Activated CD8-positive, alpha-beta memory T cell treated with anti-CD3 and anti-CD28 coated beads, Interleukin-2, amount 50 U/mL, for 4 hours (primary cell): ENCODE results near the gene NKX1-1.

Source experiments
- DNase-seq: peaks from one replicate; pipeline ENCODE4 v3.0.0-alpha.2; 2020

NKX1-1 gene

DNA sequence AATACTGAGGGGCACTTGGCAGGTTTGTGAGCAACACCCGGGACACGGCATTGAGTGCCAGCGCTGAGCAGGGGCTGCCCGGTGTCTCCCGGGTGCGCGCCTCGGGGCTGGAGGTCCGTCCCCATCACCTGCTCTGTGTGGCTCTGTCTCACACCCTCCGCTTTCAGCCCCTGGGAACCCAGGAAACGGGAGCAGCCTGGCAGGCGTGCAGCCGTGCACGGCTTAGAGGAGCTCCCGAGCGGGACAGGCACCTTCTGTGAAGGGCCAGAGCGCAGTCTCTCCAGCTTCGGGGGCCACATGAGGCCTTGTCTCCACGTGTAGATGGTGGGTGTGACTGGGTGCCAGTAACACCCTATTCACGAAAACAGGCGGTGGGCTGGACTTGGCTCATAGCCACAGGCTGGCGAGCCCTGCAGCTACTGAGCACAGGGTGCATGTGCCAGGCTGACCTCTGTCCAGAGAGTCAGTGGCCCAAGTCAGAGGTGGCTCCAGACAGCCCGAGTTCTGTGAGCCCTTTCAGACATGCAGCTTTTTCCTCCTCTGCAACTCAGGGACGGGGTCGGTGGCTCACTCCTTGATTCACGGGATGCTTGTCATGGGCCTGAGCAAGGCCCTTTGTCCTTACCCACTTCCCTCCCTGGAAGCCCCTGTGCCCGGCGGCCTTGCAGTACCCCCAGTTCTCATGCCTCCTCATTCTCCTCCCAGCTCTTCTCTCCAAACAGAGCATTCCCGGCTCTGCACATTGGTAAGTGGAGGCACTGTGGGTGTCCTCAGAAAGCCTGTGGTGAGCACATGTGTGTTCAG is 35.7 kb downstream of the NKX1-1 start:
- no peak for DNase-seq

DNA sequence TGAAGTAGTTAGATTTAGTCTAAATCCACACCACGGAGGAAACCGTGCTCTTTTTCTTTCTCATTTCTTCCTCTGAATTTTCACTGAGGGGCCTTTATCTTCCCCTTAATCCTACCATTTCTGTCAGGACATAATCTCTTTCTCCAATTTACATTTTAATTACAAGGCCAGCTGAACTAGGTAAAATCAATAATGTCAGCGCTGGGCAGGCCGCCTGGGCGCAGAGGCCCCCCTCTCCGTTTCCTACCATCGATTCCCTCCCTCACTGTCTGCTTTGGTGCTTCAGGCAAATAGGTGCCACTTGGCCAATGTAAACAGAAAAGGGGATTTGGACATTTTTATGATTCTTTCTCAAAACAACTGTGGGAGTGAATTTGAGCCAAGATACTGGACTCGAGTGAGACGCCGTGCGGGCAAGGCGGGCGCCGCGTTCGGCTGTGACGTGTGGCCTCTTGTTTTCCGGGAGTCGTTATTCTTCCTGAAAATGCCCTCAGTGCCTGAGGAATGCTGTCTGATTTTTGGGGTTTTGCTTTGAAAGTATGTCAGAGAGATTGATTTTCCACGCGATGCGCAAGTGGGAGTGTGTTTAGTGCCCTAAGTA is 36.7 kb downstream of the NKX1-1 start:
- no peak for DNase-seq

DNA sequence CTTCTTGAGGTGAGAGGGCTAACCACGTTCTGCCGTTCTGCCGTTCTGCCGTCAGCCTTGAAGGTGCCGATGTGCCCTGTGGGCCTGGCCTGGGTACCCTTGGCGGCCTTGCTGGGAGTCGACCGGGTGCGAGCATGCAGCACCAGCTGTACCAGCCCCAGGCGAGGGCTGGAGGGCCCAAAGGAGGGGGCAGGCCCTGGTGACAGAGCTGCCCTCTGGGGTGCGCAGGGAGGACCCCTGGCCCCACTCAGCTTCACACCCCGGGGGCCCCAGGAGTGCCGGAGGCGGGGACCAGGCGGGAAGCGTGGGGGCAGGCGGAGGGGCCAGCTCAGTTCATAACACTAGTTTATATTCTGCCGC is 37.2 kb downstream of the NKX1-1 start:
- no peak for DNase-seq

DNA sequence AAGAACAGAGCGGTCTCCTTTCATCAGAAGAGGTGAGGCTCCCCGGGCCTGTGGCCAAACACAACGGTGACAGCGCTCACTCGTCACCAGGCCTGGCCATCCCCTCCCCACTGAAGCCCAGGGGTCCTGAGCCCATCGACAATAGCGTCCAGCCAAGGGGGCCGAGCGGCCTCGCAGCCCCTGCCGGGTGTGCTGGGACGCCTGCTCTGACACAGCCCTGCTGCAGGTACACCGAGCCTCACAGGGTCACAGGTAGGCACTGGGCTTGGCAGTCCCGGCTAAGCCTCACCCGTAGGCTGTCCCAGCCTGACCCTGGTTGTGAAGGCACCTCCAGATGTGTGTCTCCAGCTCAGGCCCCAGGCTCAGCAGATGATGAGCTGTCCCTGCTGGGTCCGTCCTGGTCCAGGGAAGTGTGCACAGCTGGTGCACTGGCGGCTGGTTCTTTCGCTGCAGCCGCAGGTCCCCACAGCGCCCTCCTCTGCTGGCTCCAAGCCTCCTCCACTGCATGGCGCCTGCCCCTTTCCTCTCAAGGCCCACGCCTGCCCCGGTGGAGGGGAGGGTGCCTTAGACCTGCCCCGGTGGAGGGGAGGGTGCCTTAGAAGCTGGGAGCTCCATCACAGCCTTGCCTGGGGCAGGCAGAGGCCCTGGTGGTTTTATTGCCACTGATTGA is 37.7 kb downstream of the NKX1-1 start:
- DNase-seq: no peak

DNA sequence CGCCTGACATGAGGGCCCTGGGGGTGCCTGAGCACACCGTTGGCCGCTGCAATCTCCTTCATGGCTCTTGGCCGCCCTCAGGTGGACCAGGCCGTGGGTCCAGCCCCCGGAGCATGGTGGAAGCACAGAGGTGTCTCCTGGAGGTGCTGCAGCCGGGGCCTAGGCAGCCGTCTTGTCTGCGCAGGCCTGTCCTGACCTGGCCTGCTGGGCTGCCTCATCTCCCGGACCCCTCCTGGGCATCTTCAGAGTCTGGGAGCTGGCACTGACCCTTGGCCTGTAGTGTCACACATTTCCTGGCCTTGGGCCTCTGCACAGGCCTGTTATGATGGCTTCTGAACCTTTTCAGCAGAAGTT is 38.3 kb downstream of the NKX1-1 start:
- DNase-seq: no peak

DNA sequence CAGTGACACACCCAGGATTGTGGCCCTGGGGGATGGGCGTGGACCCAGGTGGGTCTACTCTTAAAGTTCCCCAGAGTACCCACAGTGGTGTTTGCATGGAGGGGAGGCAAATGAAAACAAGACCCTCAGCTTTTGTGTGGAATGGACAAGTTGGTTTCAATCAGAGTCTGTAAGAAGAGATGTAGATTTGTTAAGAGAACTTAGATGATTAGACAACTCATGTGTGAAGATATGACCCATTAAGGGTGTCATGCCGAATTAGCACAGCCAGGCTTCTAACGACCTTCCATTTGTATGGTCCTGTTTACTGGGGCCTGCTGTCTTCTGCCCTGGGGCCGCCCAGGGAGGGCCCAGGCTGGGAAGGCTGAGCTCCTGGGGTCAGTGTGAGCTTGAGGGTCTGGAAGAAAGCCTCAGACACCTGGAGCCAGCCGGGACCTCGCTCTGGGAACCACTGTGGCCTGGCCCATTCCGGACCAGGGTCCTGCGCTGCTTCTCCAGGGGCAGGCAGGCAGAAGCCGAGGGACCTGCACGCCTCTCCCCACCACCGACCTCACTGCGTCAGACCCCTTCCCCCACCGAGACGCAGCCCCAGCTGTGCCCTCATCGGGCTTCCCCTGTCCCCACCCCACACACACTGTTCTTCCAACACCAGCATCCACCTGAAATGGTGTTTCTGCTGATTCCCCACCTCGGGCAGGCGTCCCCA is 38.9 kb downstream of the NKX1-1 start:
- DNase-seq: no peak

DNA sequence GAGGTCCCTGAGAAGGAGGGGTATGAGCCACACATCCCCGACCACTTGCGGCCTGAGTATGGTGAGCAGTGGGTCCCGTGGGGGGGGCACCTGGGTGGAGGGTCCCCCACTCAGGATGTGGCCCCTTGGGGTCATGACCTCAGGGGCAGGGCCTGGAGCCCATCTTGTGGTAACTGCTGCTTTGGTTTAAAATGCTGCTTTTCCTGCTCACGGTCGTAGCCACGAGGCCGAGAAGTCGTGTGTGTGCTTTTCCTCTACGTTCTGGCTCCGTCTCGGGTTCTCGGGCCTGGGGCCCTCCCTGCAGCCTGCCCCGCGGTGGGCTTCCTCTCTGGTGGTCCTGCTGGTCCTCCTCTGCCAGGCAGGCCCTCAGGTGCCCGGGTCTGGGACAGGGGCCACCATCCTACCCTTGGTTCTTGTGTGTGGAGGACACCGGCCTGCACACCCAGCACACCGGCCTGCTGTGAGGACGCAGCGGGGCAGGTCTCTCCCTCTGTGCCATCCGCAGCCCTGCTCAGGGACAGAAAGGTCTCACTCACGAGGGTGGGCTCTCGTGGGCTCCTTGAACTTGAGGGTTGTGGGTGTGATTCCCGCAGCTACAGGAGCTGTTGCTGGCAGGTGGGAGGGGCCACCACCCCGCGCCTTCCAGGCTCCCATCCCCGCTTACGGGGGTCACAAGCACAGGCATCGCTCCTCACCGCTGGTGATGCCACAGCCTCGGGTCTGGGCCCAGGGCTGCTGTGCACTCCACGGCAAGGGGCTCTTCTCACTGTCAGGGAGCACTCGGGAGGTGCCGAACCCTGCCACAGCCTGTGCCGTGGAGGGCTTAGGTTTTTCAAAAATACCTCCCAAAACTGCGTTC is 39.6 kb downstream of the NKX1-1 start:
- DNase-seq: no peak

DNA sequence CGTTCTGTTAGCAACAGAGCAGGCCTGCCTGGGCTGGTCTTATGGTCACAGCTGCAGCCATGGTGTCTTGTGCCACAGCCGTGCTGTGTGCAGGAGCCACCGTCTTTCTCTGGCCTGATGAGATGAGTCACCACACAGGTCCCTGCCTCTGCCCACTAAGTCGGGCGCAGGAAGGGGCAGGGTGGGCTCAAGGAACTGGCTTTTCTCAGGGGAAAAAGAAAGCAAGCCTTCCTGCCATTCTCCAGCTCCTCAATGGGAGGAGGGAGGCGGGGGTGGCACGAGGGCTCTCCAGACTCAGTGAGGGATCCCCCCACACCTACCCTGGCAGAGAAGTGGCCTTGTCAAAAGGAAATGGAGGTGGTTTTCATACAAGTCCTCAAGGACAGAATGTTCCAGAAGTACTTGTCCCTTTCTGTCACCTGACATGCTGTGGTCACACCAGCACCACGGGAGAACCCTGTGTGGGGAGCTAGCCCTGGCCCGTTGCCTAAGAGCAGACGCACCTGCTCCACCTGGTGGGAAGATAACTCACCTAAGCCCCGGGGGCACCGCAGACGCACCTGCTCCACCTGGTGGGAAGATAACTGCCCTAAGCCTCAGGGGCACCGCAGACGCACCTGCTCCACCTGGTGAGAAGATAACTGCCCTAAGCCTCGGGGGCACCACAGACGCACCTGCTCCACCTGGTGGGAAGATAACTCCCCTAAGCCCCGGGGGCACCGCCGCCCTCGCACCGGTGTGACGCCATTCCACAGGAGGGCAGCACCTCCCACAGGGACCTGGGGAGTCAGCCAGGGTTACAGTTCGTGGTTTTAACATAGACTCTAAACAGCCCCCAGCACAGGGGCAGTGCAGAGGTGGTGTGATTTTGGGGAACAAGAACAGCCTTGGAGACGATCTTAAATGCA is 40.7 kb downstream of the NKX1-1 start:
- no peak for DNase-seq

DNA sequence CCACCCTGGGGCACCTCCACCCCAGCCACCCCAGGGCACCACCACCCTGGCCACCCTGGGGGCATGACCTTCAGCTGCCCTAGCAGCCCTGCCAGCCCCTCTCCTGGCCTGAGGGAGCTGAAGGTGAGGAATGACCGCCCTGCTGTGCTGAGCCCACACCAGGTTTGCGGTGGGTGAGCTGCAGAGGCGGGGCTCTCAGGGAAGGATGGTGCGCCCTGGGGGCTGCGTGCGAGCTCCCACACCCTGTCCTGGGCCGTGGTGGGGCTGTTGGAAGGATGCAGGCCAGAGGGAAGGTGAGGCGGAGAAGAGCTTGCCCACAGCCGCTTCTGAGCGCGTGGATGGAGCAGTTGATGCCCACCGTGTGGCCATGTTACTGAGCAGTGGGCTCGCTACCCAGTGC is 41.5 kb downstream of the NKX1-1 start:
- no peak for DNase-seq

DNA sequence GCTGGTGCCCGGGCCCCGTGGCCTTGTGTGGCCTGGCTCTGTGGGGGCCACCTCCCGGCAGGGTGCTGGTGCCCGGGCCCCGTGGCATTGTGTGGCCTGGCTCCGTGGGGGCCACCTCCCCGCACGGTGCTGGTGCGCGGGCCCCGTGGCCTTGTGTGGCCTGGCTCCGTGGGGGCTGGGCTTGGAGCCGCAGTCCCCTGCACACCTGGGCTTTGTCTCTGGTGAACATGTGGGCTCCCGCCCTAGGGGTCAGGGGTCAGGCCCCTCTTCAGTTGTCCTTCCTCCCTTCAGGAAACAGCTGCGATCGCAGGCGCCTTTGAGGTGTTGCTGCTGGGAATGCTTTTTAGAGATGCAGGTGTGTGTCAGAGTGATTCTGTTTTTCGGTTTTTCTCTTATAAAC is 42.0 kb downstream of the NKX1-1 start:
- no peak for DNase-seq

DNA sequence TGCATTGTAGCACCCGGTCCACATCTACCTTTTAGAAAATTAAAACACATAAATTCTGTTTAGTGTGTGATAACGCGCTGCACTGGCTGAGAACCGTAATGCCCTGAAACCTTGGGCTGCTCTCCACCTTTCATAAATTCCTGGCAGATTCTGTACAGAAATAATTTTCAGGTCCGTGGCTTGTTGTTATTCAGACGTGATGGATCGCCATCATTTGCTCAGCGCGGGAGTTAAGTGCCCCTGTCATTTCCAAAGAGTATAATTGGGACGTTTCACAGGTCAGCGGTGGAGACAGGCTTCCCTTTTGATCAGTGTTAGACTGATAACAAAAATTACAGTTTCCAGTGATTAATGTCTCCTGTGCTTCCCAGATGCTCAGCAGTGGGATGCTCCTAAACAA is 42.7 kb downstream of the NKX1-1 start:
- DNase-seq: no peak

DNA sequence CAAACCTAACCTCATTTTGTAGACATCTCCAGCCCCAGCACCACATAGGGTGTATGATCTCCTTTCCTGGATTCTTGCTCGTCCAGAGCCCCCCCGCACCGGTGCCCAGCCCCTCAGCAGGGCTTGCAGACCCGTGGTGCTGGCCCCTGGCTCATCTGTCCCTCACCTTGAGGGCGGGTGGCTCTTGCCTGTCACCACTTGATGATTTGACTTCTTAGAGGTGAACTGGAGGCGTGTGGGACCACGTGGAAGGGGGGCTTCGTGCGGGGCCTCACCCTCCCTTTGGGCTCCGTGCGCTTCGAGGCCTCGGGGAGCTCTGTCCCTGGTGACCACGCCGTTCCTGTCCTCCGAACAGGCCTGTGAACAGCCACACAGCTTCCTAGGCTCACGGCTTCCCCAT is 43.7 kb downstream of the NKX1-1 start:
- no peak for DNase-seq

DNA sequence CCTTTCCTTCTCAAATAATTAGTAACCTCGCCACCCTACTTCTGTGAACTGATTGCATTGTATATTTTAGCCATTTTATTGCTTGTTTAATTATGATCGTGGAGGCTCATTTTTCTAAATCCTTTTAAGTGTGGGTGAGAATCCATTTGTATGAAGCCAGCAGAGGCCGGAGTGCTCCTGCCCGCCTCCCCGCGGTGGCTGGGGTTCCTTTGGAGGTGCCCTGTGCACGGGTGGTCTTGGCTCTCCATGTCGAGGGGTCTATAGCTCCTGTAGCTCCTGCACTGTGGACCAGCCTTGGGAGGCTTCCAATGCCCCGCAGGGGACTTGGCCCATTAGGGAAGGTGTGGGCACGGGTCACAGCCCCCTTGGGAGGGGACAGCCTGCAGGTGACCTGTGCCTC is 44.2 kb downstream of the NKX1-1 start:
- DNase-seq: no peak

DNA sequence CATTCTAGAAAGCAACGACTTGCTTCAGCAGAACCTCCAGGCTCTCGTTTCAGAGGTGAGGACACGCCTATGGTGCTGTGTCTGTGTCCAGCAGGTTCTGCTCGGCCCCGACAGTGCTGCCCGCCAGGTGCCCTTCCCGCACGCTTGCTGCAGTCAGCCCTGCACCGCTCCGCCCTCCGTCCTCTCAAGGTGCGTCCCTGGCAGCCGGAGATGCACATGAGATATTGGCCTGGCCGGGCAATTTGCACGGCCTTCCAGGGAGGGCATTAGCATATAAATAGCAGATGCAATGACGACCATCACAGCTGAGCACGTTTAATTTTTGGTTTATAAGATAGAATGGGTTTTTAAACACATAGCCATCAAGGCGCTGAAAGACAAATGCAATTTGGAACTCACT is 44.8 kb downstream of the NKX1-1 start:
- no peak for DNase-seq

DNA sequence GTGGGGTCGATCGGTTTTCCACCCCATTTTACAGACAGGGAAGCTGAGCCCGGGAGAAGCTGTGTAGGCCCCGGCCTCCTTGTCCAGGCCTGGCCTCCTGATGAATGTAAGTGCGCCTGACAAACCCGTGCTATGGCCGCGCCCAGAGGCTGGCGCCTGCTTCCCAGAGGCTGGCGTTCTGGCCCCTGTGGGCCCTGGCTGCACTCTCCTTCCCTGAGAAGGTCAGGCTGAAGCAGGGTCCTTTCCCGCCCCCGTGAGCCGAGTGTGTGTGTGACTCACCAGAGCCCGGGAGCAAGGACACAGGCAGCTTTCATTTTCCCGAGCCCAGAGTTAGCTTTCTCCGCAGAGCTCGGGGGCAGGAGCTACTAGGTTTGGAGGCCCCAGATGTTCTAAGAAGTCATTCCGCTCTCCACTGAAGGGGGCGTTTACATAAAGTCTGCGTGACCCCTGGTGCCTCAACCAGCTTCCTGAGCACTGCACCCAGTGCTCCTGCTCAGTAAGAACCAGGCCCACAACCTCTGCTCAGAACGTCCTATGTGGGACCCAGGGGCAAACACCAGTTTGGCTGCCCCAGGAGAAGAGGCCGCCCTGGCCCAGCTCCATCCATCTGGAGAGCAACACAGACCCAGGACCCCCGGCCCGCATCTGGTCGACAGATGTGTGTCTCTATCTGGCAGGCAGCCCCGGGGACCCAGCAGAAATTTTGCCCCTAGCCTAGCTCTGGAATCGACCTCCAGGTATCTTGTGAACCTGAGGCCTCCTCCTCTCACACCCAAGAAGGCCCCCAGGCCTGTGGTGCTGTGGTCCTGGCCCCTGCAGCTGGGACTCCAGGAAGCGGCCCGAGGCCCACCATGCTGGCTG is 45.6 kb downstream of the NKX1-1 start:
- DNase-seq: no peak

DNA sequence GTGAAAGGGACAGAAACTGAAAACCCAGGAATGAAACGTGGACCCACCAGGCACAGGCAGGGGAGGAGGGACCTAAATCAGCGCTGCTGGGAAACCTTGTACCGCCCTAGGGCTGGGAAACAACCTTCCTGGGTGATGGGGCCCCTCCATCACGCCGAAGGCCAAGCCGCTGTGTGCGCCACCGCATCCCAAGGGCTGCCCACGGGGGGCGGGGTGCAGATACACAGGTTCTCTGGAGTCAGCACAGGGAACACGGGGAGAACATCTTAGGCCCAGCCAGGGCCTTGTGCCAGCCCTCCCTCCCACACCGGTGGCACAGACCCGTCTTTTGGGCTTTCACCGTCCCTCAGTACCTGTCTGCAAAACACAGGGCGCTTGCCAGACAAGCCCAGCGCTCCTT is 46.3 kb downstream of the NKX1-1 start:
- DNase-seq: no peak

DNA sequence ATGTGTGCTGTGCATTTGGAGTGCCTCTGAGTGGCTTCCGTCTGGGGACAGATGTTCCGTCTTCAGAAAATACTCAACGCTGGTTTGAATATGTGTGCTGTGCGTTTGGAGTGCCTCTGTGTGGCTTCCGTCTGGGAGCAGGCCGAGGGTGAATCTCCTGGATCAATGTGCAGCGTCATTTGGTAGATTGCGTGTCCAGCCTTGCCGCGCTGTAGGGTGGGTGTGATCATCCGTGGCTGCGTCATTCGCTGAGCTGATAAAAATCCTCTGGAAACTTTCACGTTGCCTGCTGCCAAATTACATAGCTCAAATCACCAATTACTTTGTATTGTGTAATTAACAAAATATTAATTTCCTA is 47.1 kb downstream of the NKX1-1 start:
- no peak for DNase-seq

DNA sequence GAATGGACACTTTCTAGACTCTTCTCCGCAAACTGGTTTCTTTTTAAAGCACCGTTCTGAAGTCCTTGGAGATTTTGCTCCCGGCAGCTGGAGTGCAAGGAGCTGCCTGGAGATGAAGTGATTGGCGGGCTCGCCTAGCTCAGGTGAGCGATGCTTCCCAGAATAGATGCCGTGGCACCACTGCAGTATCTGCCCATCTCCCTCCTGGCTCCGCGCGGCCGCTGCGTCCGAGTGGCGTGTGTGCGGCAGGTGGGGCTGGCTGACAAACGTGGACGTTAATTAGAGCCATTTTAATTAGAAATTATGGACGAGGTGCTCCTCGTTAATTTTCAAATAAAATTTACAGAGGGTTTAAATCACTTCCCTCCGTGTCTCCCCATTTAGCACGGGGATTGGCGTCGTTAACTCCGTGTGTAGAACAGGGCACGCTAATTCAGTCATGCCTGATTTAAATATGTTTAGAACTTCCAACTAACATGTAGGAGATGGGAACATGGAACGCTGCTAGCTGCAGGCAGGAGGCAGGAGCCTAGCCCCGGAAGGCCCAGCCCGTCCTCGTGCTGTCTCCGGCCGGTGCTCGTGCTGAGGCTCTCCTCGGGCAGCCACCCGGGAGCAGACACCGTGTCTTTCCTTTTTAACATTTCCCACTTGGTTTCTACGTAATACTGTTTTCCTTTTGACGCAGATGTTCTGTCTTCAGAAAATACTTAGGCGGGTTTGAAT is 47.7 kb downstream of the NKX1-1 start:
- DNase-seq: no peak

DNA sequence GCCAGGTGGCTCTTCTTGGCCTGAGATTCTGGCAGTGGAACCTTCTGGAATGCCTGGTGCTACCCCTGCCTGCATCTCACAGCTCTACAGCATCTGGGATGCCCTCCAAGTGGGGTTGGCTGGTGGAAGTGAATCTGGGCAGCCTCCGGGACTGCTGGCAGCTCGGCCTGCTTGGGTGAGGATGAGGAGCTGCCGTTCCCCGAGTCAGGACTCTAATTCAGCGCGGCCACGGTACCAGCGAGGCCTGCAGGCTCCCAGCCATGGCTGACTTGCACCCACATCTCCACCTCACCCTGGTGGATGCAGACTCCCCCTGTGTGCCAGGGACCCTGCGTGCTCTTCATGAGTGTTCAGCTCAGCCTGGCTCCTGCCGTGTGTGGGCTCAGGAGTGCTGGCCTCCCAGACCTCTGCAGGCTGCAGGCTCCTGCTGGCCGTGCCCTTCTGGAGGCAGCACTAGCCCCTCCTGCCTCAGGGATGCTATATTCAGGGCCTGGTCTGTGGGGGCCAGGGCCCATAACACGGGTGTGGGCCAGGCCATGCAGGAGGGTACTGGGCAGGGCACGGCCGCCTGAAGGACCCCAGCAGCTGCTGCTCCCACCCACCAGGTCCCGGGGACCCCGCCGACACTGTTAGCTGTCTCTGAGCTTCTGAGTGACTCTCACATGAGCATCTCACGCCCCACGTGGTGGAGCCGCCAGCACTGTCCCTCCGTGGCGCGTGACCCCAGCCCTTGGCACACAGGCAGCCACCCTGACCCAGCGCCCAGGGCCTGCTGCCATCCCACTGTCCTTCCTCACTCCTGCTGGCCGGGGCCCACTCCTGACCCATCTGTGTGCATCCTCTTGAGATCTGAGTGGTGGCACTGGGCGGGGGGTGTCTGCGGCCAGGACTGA is 48.6 kb downstream of the NKX1-1 start:
- DNase-seq: no peak
